WTC11 (cell line): Measurements from ENCODE around the gene MYBPC2.

ENCODE experiments used
- ATF3 ChIP-seq: sonication (generic); formaldehyde crosslinking; conservative IDR thresholded peaks from 2 replicates; pipeline ENCODE4 v1.8.1; 2022; ENCODE audit warnings: mild to moderate bottlenecking, missing genetic modification reagents
- IRF2 ChIP-seq: sonication (generic); formaldehyde crosslinking; IDR thresholded peaks from 2 replicates; pipeline ENCODE4 v1.8.0; 2022; ENCODE audit warnings: low read depth, missing genetic modification reagents, borderline replicate concordance
- JUN ChIP-seq: sonication (generic); formaldehyde crosslinking; IDR thresholded peaks from 2 replicates; pipeline ENCODE4 v1.8.0; 2023; ENCODE audit warnings: mild to moderate bottlenecking, missing genetic modification reagents
- MXD4 ChIP-seq: fragments of 250-450 bp; sonication (Bioruptor Pico); IDR thresholded peaks from 2 replicates; pipeline ENCODE4 v1.8.0; 2021; ENCODE audit warnings: mild to moderate bottlenecking, moderate library complexity, borderline replicate concordance
- NFE2L1 ChIP-seq: sonication (generic); formaldehyde crosslinking; IDR thresholded peaks from 2 replicates; pipeline ENCODE4 v1.8.1; 2023; ENCODE audit warnings: missing genetic modification reagents
- ZNF416 ChIP-seq: fragments of 250-450 bp; sonication (Bioruptor Pico); IDR thresholded peaks from 2 replicates; pipeline ENCODE4 v1.9.0; 2021; ENCODE audit warnings: mild to moderate bottlenecking, inconsistent platforms
- TF ChIP-seq, protein P1 (sequence below): sonication (generic); formaldehyde crosslinking; IDR thresholded peaks from 2 replicates; pipeline ENCODE4 v1.8.0; 2022; ENCODE audit warnings: mild to moderate bottlenecking, missing genetic modification reagents
- TF ChIP-seq, protein P2 (sequence below): fragments of 200-600 bp; IDR thresholded peaks from 2 replicates; pipeline ENCODE4 v1.8.0; 2022; ENCODE audit warnings: antibody characterized with exemption
- TF ChIP-seq, protein P3 (sequence below): sonication (generic); formaldehyde crosslinking; IDR thresholded peaks from 2 replicates; pipeline ENCODE4 v1.8.1; 2022; ENCODE audit warnings: low read depth, mild to moderate bottlenecking, moderate library complexity, missing genetic modification reagents, borderline replicate concordance
- TF ChIP-seq, protein P4 (sequence below): sonication (generic); formaldehyde crosslinking; IDR thresholded peaks from 2 replicates; pipeline ENCODE4 v1.8.1; 2022; ENCODE audit warnings: mild to moderate bottlenecking, moderate library complexity, missing genetic modification reagents
- TF ChIP-seq, protein P5 (sequence below): sonication (generic); formaldehyde crosslinking; IDR thresholded peaks from 2 replicates; pipeline ENCODE4 v1.8.0; 2022; ENCODE audit warnings: mild to moderate bottlenecking, missing genetic modification reagents
- TF ChIP-seq, protein P6 (sequence below): sonication (generic); formaldehyde crosslinking; IDR thresholded peaks from 2 replicates; pipeline ENCODE4 v1.8.1; 2023; ENCODE audit warnings: mild to moderate bottlenecking, missing genetic modification reagents
- TF ChIP-seq, protein P7 (sequence below): sonication (generic); formaldehyde crosslinking; IDR thresholded peaks from 2 replicates; pipeline ENCODE4 v1.8.1; 2023; ENCODE audit warnings: mild to moderate bottlenecking, missing genetic modification reagents

DNA sequence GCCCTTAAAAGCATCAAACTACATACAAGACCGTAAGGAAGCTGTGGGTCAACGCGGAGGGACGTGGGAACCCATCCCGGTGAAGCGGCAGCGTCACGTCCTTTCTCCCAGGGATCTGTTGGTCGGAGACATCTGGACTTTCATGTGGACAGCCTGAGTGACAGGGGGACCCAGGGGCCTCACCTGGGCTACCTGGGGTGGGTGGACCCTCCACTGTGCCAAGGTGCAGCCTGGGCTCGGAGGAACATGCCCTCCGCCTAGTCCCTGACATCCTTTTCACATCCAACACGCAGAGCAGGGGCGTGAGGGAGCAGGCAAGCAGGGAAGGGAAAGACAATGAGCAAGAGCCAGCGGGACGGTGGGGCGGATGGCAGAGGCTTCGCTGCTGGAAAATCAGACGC is 57.7 kb downstream of the MYBPC2 start:
- TF ChIP-seq, protein P1, sequence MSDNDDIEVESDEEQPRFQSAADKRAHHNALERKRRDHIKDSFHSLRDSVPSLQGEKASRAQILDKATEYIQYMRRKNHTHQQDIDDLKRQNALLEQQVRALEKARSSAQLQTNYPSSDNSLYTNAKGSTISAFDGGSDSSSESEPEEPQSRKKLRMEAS (CRISPR knock-in tag), result no peak
- TF ChIP-seq NFE2L1 (no peak), JUN (CRISPR knock-in tag) (no peak), IRF2 (CRISPR knock-in tag) (no peak), ZNF416 (CRISPR knock-in tag) (no peak), ATF3 (no peak), MXD4 (CRISPR knock-in tag) (no peak)
- TF ChIP-seq, protein P2, sequence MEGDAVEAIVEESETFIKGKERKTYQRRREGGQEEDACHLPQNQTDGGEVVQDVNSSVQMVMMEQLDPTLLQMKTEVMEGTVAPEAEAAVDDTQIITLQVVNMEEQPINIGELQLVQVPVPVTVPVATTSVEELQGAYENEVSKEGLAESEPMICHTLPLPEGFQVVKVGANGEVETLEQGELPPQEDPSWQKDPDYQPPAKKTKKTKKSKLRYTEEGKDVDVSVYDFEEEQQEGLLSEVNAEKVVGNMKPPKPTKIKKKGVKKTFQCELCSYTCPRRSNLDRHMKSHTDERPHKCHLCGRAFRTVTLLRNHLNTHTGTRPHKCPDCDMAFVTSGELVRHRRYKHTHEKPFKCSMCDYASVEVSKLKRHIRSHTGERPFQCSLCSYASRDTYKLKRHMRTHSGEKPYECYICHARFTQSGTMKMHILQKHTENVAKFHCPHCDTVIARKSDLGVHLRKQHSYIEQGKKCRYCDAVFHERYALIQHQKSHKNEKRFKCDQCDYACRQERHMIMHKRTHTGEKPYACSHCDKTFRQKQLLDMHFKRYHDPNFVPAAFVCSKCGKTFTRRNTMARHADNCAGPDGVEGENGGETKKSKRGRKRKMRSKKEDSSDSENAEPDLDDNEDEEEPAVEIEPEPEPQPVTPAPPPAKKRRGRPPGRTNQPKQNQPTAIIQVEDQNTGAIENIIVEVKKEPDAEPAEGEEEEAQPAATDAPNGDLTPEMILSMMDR, result no peak
- TF ChIP-seq, protein P3, sequence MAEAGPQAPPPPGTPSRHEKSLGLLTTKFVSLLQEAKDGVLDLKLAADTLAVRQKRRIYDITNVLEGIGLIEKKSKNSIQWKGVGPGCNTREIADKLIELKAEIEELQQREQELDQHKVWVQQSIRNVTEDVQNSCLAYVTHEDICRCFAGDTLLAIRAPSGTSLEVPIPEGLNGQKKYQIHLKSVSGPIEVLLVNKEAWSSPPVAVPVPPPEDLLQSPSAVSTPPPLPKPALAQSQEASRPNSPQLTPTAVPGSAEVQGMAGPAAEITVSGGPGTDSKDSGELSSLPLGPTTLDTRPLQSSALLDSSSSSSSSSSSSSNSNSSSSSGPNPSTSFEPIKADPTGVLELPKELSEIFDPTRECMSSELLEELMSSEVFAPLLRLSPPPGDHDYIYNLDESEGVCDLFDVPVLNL (CRISPR knock-in tag), result no peak
- TF ChIP-seq, protein P4, sequence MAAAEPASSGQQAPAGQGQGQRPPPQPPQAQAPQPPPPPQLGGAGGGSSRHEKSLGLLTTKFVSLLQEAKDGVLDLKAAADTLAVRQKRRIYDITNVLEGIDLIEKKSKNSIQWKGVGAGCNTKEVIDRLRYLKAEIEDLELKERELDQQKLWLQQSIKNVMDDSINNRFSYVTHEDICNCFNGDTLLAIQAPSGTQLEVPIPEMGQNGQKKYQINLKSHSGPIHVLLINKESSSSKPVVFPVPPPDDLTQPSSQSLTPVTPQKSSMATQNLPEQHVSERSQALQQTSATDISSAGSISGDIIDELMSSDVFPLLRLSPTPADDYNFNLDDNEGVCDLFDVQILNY (CRISPR knock-in tag), result no peak
- TF ChIP-seq, protein P5, sequence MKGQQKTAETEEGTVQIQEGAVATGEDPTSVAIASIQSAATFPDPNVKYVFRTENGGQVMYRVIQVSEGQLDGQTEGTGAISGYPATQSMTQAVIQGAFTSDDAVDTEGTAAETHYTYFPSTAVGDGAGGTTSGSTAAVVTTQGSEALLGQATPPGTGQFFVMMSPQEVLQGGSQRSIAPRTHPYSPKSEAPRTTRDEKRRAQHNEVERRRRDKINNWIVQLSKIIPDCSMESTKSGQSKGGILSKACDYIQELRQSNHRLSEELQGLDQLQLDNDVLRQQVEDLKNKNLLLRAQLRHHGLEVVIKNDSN (CRISPR knock-in tag), result no peak
- TF ChIP-seq, protein P6, sequence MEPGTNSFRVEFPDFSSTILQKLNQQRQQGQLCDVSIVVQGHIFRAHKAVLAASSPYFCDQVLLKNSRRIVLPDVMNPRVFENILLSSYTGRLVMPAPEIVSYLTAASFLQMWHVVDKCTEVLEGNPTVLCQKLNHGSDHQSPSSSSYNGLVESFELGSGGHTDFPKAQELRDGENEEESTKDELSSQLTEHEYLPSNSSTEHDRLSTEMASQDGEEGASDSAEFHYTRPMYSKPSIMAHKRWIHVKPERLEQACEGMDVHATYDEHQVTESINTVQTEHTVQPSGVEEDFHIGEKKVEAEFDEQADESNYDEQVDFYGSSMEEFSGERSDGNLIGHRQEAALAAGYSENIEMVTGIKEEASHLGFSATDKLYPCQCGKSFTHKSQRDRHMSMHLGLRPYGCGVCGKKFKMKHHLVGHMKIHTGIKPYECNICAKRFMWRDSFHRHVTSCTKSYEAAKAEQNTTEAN (CRISPR knock-in tag), result no peak
- TF ChIP-seq, protein P7, sequence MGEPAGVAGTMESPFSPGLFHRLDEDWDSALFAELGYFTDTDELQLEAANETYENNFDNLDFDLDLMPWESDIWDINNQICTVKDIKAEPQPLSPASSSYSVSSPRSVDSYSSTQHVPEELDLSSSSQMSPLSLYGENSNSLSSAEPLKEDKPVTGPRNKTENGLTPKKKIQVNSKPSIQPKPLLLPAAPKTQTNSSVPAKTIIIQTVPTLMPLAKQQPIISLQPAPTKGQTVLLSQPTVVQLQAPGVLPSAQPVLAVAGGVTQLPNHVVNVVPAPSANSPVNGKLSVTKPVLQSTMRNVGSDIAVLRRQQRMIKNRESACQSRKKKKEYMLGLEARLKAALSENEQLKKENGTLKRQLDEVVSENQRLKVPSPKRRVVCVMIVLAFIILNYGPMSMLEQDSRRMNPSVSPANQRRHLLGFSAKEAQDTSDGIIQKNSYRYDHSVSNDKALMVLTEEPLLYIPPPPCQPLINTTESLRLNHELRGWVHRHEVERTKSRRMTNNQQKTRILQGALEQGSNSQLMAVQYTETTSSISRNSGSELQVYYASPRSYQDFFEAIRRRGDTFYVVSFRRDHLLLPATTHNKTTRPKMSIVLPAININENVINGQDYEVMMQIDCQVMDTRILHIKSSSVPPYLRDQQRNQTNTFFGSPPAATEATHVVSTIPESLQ, result no peak
